Large intestine (tissue), 3 donors: Measurements from ENCODE around the gene CADM2. TPM values are rescaled to one million over a fixed set of nuclear protein-coding genes. Genes with fewer than 3 reads are reported as not detected.

ENCODE experiments used
- DNase-seq, 2 donors: peaks; one replicate each; pipeline versions ENCODE4 v3.0.0 to v3.0.0-alpha.2; 2013
- H3K27ac ChIP-seq: one replicate; pipeline ENCODE4 v1.5.1; 2013; ENCODE audit warnings: low read length
- H3K27me3 ChIP-seq: 2 replicates; pipeline ENCODE4 v1.6.1; 2013; ENCODE audit warnings: low read length; ENCODE audit not compliant: control insufficient read depth, insufficient read depth
- H3K36me3 ChIP-seq: 2 replicates; pipeline ENCODE4 v1.6.1; 2013; ENCODE audit warnings: low read length; ENCODE audit not compliant: control insufficient read depth, insufficient read depth
- H3K4me1 ChIP-seq: one replicate; pipeline ENCODE4 v1.6.1; 2013; ENCODE audit warnings: low read length; ENCODE audit not compliant: control insufficient read depth, insufficient read depth
- H3K4me3 ChIP-seq: one replicate; pipeline ENCODE4 v1.5.1; 2013; ENCODE audit warnings: low read length
- H3K9me3 ChIP-seq: one replicate; pipeline ENCODE4 v1.6.1; 2013; ENCODE audit warnings: mild to moderate bottlenecking, low read depth, low read length, moderate library complexity; ENCODE audit not compliant: control insufficient read depth
- WGBS: methylation state at CpG from one replicate; pipeline ENCODE4 v1.1.5; 2013; ENCODE audit warnings: low lambda C conversion rate; ENCODE audit not compliant: insufficient coverage; 5-methylcytosine and 5-hydroxymethylcytosine counted together
- polyA plus RNA-seq: library from polyadenylated mRNA; unstranded; fragments of 120-200 nt; gene quantifications from one replicate; pipeline ENCODE4 v1.2.1, GENCODE V29; 2013

The CADM2 gene
- polyA plus RNA-seq, 1 donor, result 2.4 TPM

GRCh38 chr3:85251766-85252165, 293.0 kb downstream of the CADM2 start:
- Histone ChIP-seq H3K36me3 (no peaks in the 10 kb centered on the region), H3K4me3 (no peak overlapping the region), H3K27ac (no peak overlapping the region), H3K4me1 (no peaks in the 10 kb centered on the region), H3K9me3 (no peaks in the 10 kb centered on the region), H3K27me3 (no peaks in the 10 kb centered on the region)
- DNase-seq, result no peak
- 100% methylated on average over 1 of the region's 1 CpG for WGBS

GRCh38 chr3:85252686-85253085, 293.9 kb downstream of the CADM2 start:
- no peak for DNase-seq
- H3K4me1 ChIP-seq, result no peaks in the 10 kb centered on the region

GRCh38 chr3:85254738-85255137, 295.9 kb downstream of the CADM2 start:
- no CpG with 5 or more reads among the region's 3 CpGs for WGBS
- no peak for DNase-seq
- no peaks in the 10 kb centered on the region for H3K4me1 ChIP-seq
- no peak overlapping the region for H3K4me3 ChIP-seq
- H3K9me3 ChIP-seq, result no peaks in the 10 kb centered on the region
- H3K27me3 ChIP-seq, result no peaks in the 10 kb centered on the region
- H3K36me3 ChIP-seq, result no peaks in the 10 kb centered on the region
- no peak overlapping the region for H3K27ac ChIP-seq

More at GRCh38 chr3:85252686-85253085, 293.9 kb downstream of the CADM2 start:
- no peak overlapping the region for H3K4me3 ChIP-seq
- H3K27ac ChIP-seq, result no peak overlapping the region
- no peaks in the 10 kb centered on the region for H3K9me3 ChIP-seq
- H3K27me3 ChIP-seq, result no peaks in the 10 kb centered on the region
- WGBS, result no CpG with 5 or more reads among the region's 1 CpG
- no peaks in the 10 kb centered on the region for H3K36me3 ChIP-seq

- Histone ChIP-seq H3K9me3 (no peaks in the 10 kb centered on the region), H3K36me3 (no peaks in the 10 kb centered on the region), H3K4me1 (no peaks in the 10 kb centered on the region), H3K27ac (no peak overlapping the region), H3K27me3 (no peaks in the 10 kb centered on the region), H3K4me3 (no peak overlapping the region)
- 42% methylated on average over 2 of the region's 4 CpGs for WGBS
- DNase-seq, result no peak
Measured at GRCh38 chr3:85255949-85256348, 297.2 kb downstream of the CADM2 start.

- Histone ChIP-seq H3K9me3 (no peaks in the 10 kb centered on the region), H3K4me1 (no peaks in the 10 kb centered on the region), H3K27ac (no peak overlapping the region), H3K4me3 (no peak overlapping the region), H3K36me3 (no peaks in the 10 kb centered on the region), H3K27me3 (no peaks in the 10 kb centered on the region)
- 89% methylated on average over 3 of the region's 5 CpGs for WGBS
- DNase-seq, result no peak
Measured at GRCh38 chr3:85258326-85258725, 299.5 kb downstream of the CADM2 start.

GRCh38 chr3:85258819-85259218, 300.0 kb downstream of the CADM2 start:
- Histone ChIP-seq H3K4me1 (no peaks in the 10 kb centered on the region), H3K27ac (no peak overlapping the region), H3K27me3 (no peaks in the 10 kb centered on the region), H3K36me3 (no peaks in the 10 kb centered on the region), H3K4me3 (no peak overlapping the region), H3K9me3 (no peaks in the 10 kb centered on the region)
- 83% methylated on average over 1 of the region's 2 CpGs for WGBS
- no peak for DNase-seq

GRCh38 chr3:85259748-85260147, 301.0 kb downstream of the CADM2 start:
- H3K27me3 ChIP-seq, result no peaks in the 10 kb centered on the region
- H3K9me3 ChIP-seq, result no peaks in the 10 kb centered on the region
- no peak overlapping the region for H3K27ac ChIP-seq
- 20% methylated on average over 1 of the region's 2 CpGs for WGBS
- H3K36me3 ChIP-seq, result no peaks in the 10 kb centered on the region
- no peak for DNase-seq
- H3K4me3 ChIP-seq, result no peak overlapping the region
- H3K4me1 ChIP-seq, result no peaks in the 10 kb centered on the region

- no peaks in the 10 kb centered on the region for H3K27me3 ChIP-seq
- no peak overlapping the region for H3K4me3 ChIP-seq
- no peaks in the 10 kb centered on the region for H3K4me1 ChIP-seq
- no peak for DNase-seq
- H3K27ac ChIP-seq, result no peak overlapping the region
- no peaks in the 10 kb centered on the region for H3K9me3 ChIP-seq
- WGBS, result 100% methylated on average over 1 of the region's 1 CpG
- H3K36me3 ChIP-seq, result no peaks in the 10 kb centered on the region
Measured at GRCh38 chr3:85264381-85264780, 305.6 kb downstream of the CADM2 start.

- no CpG with 5 or more reads among the region's 1 CpG for WGBS
- H3K4me1 ChIP-seq, result no peaks in the 10 kb centered on the region
- H3K27ac ChIP-seq, result no peak overlapping the region
- no peak for DNase-seq
- H3K36me3 ChIP-seq, result no peaks in the 10 kb centered on the region
- no peaks in the 10 kb centered on the region for H3K9me3 ChIP-seq
- H3K4me3 ChIP-seq, result no peak overlapping the region
- H3K27me3 ChIP-seq, result no peaks in the 10 kb centered on the region
Measured at GRCh38 chr3:85270488-85270887, 311.7 kb downstream of the CADM2 start.

GRCh38 chr3:85271911-85272310, 313.1 kb downstream of the CADM2 start:
- Histone ChIP-seq H3K27ac (no peak overlapping the region), H3K4me1 (no peaks in the 10 kb centered on the region), H3K4me3 (no peak overlapping the region), H3K36me3 (no peaks in the 10 kb centered on the region), H3K27me3 (no peaks in the 10 kb centered on the region), H3K9me3 (no peaks in the 10 kb centered on the region)
- no peak for DNase-seq

- no peak overlapping the region for H3K27ac ChIP-seq
- H3K4me3 ChIP-seq, result no peak overlapping the region
- H3K27me3 ChIP-seq, result no peaks in the 10 kb centered on the region
- no peak for DNase-seq
- no peaks in the 10 kb centered on the region for H3K9me3 ChIP-seq
- H3K36me3 ChIP-seq, result no peaks in the 10 kb centered on the region
- H3K4me1 ChIP-seq, result no peaks in the 10 kb centered on the region
Measured at GRCh38 chr3:85288257-85288656, 329.5 kb downstream of the CADM2 start.
